ENCODE measurements around the gene GLYAT.
"Not testable (repeated sequence)": the region's sequence is repeated elsewhere in the genome, so short reads cannot be mapped to it uniquely, and the experiment has no call there.

GLYAT gene

GRCh38 chr11:58707767-58708166 is 24.0 kb downstream of the GLYAT start:
- no peak for TF ChIP-seq CTCF (IDR thresholded peaks at IDR 0.05; ENCODE audit: poor library complexity, severe bottlenecking)
- no peak overlapping the region for H3K27ac ChIP-seq (ENCODE audit: poor library complexity, severe bottlenecking)
- no peak for DNase-seq (ENCODE audit: low spot score)
- H3K36me3 ChIP-seq (ENCODE audit: low read depth) = no peaks in the 10 kb centered on the region
- no peaks in the 10 kb centered on the region for H3K4me1 ChIP-seq (ENCODE audit: insufficient read depth, poor library complexity, severe bottlenecking)
- no peaks in the 10 kb centered on the region for H3K27me3 ChIP-seq (ENCODE audit: insufficient read depth, poor library complexity, severe bottlenecking)
- no peaks in the 10 kb centered on the region for H3K9me3 ChIP-seq (ENCODE audit: severe bottlenecking)
- ATAC-seq (ENCODE audit: low read depth) = no peak
- no peak overlapping the region for H3K4me3 ChIP-seq (ENCODE audit: severe bottlenecking)

GRCh38 chr11:58696825-58697224 is 34.9 kb downstream of the GLYAT start:
- not testable (repeated sequence) for H3K27me3 ChIP-seq (ENCODE audit: insufficient read depth, poor library complexity, severe bottlenecking); H3K9me3 ChIP-seq (ENCODE audit: severe bottlenecking); H3K27ac ChIP-seq (ENCODE audit: poor library complexity, severe bottlenecking); H3K36me3 ChIP-seq (ENCODE audit: low read depth); H3K4me1 ChIP-seq (ENCODE audit: insufficient read depth, poor library complexity, severe bottlenecking); DNase-seq (ENCODE audit: low spot score); H3K4me3 ChIP-seq (ENCODE audit: severe bottlenecking); ATAC-seq (ENCODE audit: low read depth)

DNA sequence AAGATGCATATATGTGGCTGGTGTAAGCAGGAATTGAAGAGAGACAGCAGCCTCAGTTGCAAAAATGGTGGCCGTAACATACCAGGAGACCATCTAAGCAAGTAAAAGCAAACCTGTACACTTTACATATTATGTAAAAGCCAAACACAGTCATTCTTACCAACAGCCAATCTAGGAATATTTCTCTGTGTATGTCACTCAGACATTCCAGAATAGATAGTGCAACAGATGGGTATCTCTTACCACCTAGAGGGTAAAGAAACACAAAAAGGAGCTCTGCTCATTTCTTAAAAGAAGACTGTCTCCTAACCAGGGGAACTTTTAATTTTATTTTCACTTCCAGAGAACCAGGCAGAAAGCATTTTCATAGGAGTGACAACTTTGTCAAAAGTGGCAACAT is 38.7 kb downstream of the GLYAT start:
- Histone ChIP-seq H3K27ac (ENCODE audit: poor library complexity, severe bottlenecking) (no peak overlapping the region), H3K4me1 (ENCODE audit: insufficient read depth, poor library complexity, severe bottlenecking) (no peaks in the 10 kb centered on the region), H3K36me3 (ENCODE audit: low read depth) (no peaks in the 10 kb centered on the region), H3K27me3 (ENCODE audit: insufficient read depth, poor library complexity, severe bottlenecking) (no peaks in the 10 kb centered on the region), H3K4me3 (ENCODE audit: severe bottlenecking) (no peak overlapping the region), H3K9me3 (ENCODE audit: severe bottlenecking) (no peaks in the 10 kb centered on the region)
- no peak for TF ChIP-seq CTCF (IDR thresholded peaks at IDR 0.05; ENCODE audit: poor library complexity, severe bottlenecking)
- ATAC-seq (ENCODE audit: low read depth) (no peak), DNase-seq (ENCODE audit: low spot score) (no peak)

DNA sequence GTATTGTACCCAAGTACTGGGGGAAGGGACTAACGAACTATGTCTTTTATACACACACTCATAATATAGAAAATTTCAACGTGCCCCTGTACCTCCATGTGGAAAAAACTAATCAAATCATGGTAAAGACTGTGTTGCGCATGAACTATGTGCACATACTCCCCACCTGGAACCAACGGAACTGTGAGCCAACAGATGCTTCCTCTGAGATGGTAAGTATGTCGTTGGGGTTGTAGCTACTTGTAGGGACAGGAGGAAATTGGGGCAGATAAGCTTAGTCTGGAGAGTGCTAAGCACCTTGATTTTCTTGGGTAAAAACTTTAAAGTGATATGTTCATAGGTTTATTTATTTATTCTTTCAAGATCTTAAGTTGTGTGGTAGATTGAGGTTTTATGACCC is 40.1 kb downstream of the GLYAT start:
- DNase-seq (ENCODE audit: low spot score) (no peak), ATAC-seq (ENCODE audit: low read depth) (no peak)
- Histone ChIP-seq H3K9me3 (ENCODE audit: severe bottlenecking) (no peaks in the 10 kb centered on the region), H3K4me3 (ENCODE audit: severe bottlenecking) (no peak overlapping the region), H3K27ac (ENCODE audit: poor library complexity, severe bottlenecking) (no peak overlapping the region), H3K36me3 (ENCODE audit: low read depth) (no peaks in the 10 kb centered on the region), H3K4me1 (ENCODE audit: insufficient read depth, poor library complexity, severe bottlenecking) (no peaks in the 10 kb centered on the region), H3K27me3 (ENCODE audit: insufficient read depth, poor library complexity, severe bottlenecking) (no peaks in the 10 kb centered on the region)
- TF ChIP-seq CTCF (IDR thresholded peaks at IDR 0.05; ENCODE audit: poor library complexity, severe bottlenecking) = no peak

- Histone ChIP-seq H3K27me3 (ENCODE audit: insufficient read depth, poor library complexity, severe bottlenecking) (no peaks in the 10 kb centered on the region), H3K4me3 (ENCODE audit: severe bottlenecking) (no peak overlapping the region), H3K4me1 (ENCODE audit: insufficient read depth, poor library complexity, severe bottlenecking) (no peaks in the 10 kb centered on the region), H3K9me3 (ENCODE audit: severe bottlenecking) (no peaks in the 10 kb centered on the region), H3K27ac (ENCODE audit: poor library complexity, severe bottlenecking) (no peak overlapping the region), H3K36me3 (ENCODE audit: low read depth) (no peaks in the 10 kb centered on the region)
- DNase-seq (ENCODE audit: low spot score) = no peak
- ATAC-seq (ENCODE audit: low read depth) = peak; percentile 86
- no peak for TF ChIP-seq CTCF (IDR thresholded peaks at IDR 0.05; ENCODE audit: poor library complexity, severe bottlenecking)
Observed at GRCh38 chr11:58688789-58689503, 42.8 kb downstream of the GLYAT start.

Measured in RWPE2 (cell line).